Kidney tubule cell (primary cell): Measurements from ENCODE around the gene PIGL.
"Not testable (repeated sequence)": the region's sequence is repeated elsewhere in the genome, so short reads cannot be mapped to it uniquely, and the experiment has no call there.

Experiments used
- DNase-seq: peaks from one replicate; pipeline ENCODE4 v3.0.0-alpha.2; 2018; ENCODE audit warnings: low spot score

Gene PIGL

GRCh38 chr17:16216341-16217001 lies 539 bp upstream of the PIGL start:
- not testable (repeated sequence) for DNase-seq

GRCh38 chr17:16222406-16222805 lies 5.4 kb downstream of the PIGL start:
- no peak for DNase-seq

GRCh38 chr17:16229912-16230561 lies 13.0 kb downstream of the PIGL start:
- DNase-seq = not testable (repeated sequence)

- no peak for DNase-seq
Observed at GRCh38 chr17:16232391-16232790, 15.4 kb downstream of the PIGL start.

GRCh38 chr17:16239931-16240330 lies 22.9 kb downstream of the PIGL start:
- no peak for DNase-seq

- DNase-seq = no peak
Observed at GRCh38 chr17:16241906-16242399, 24.9 kb downstream of the PIGL start.

- DNase-seq = no peak
Observed at GRCh38 chr17:16243385-16243784, 26.4 kb downstream of the PIGL start.

- DNase-seq = no peak
Observed at GRCh38 chr17:16243801-16244567, 27.0 kb downstream of the PIGL start.

- DNase-seq = no peak
Observed at GRCh38 chr17:16247586-16247984, 30.6 kb downstream of the PIGL start.

- DNase-seq = no peak
Observed at GRCh38 chr17:16250635-16251034, 33.6 kb downstream of the PIGL start.

GRCh38 chr17:16251043-16251442 lies 34.0 kb downstream of the PIGL start:
- no peak for DNase-seq

GRCh38 chr17:16251556-16251955 lies 34.5 kb downstream of the PIGL start:
- DNase-seq = no peak

GRCh38 chr17:16254773-16255400 lies 37.9 kb downstream of the PIGL start:
- no peak for DNase-seq

- no peak for DNase-seq
Observed at GRCh38 chr17:16255481-16255921, 38.5 kb downstream of the PIGL start.

GRCh38 chr17:16258901-16259300 lies 41.9 kb downstream of the PIGL start:
- DNase-seq = no peak

- DNase-seq = no peak
Observed at GRCh38 chr17:16259926-16260325, 42.9 kb downstream of the PIGL start.

GRCh38 chr17:16261049-16261448 lies 44.0 kb downstream of the PIGL start:
- DNase-seq = no peak

GRCh38 chr17:16262201-16262600 lies 45.2 kb downstream of the PIGL start:
- DNase-seq = no peak

GRCh38 chr17:16267174-16267573 lies 50.2 kb downstream of the PIGL start:
- no peak for DNase-seq

GRCh38 chr17:16269658-16270057 lies 52.6 kb downstream of the PIGL start:
- no peak for DNase-seq

- no peak for DNase-seq
Observed at GRCh38 chr17:16272111-16272840, 55.3 kb downstream of the PIGL start.

GRCh38 chr17:16273499-16273898 lies 56.5 kb downstream of the PIGL start:
- peak; percentile 21 for DNase-seq
